Pericardium fibroblast (primary cell): ENCODE data around the gene LY6G6D. TPM values are rescaled to one million over a fixed set of nuclear protein-coding genes. Genes with fewer than 3 reads are reported as not detected.

Experiments used
- total RNA-seq: library from RNA; depleted of rRNA; stranded (reverse); fragments of >200 nt; gene quantifications from 2 replicates; pipeline ENCODE4 v1.2.3, GENCODE V29; 2015

The LY6G6D gene, protein sequence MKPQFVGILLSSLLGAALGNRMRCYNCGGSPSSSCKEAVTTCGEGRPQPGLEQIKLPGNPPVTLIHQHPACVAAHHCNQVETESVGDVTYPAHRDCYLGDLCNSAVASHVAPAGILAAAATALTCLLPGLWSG
- not detected in 2 replicates for total RNA-seq

DNA sequence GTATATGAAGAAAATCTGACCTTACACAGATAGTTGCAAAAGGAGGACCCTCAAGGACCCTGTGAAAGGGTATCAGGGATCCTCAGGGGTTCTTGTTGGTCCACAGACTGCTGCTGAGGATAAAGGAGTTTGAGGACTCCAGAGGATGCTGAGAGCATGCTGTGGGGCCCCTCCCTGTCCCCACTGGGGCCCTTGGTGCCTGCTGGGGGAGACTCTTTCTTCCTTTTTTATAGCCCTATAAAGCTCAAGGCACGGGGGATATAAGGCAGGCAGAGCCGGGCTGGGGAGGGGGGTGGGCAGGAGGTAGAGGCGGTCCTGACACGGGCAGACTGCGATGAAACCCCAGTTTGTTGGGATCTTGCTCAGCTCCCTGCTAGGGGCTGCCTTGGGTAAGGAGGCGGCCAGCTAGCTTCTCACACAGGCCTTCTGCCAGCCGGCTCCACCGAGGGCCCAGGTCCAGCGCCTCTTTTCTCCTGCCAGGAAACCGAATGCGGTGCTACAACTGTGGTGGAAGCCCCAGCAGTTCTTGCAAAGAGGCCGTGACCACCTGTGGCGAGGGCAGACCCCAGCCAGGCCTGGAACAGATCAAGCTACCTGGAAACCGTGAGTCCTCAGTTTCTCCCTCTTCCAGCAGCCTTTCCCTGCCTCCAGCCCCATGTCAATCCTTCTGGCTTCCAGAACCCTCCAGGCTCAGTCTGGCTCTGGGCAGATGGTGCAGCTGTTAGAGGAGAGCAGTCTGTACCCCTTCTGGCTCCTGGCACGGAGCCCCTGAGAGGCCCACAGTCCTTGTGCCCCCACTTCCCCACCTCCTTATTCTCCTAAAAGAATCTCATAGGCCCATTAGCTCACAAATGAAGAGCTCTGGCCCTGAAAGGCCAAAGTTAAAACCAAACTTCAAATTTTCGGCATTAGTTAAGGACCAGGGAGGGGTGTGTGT lies at the start of gene LY6G6D:
LY6G6D (plus strand) TSS at position 327 of the 937 bp plus-strand sequence; CDS start at position 335, 8 bp downstream.

DNA sequence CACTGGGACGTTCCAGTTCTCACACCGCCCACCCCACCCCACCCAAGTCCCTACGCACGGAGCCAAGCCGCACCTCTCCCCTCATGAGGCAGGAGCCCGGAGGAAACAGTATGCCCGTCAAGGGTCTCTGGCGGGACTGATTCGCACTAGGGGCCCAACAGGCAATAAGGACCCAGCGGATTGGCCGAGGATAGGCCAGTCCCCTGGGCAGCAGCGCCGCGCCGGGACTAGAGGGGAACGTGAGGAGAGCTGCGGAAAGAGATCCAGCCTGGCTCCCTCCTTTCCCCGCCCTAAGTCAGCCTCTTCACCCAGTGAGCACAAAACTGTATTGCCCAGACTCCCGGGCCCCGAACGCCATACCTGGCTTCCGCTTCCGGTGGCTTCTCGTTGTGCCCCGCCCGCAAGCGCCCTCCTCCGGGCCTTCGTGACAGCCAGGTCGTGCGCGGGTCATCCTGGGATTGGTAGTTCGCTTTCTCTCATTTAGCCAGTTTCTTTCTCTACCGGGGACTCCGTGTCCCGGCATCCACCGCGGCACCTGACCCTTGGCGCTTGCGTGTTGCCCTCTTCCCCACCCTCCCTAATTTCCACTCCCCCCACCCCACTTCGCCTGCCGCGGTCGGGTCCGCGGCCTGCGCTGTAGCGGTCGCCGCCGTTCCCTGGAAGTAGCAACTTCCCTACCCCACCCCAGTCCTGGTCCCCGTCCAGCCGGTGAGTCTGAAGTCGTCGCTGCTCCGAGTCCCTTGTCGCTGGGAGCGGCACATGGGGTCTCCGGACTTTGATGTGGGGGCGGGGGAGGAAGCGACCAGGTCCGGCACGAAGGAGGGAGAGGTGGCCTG lies 49.4 kb upstream of the LY6G6D start, which contains the start of gene CSNK2B:
CSNK2B (plus strand) TSS at position 580 of the 836 bp plus-strand sequence. CDS start 752 bp downstream, outside the sequence.

DNA sequence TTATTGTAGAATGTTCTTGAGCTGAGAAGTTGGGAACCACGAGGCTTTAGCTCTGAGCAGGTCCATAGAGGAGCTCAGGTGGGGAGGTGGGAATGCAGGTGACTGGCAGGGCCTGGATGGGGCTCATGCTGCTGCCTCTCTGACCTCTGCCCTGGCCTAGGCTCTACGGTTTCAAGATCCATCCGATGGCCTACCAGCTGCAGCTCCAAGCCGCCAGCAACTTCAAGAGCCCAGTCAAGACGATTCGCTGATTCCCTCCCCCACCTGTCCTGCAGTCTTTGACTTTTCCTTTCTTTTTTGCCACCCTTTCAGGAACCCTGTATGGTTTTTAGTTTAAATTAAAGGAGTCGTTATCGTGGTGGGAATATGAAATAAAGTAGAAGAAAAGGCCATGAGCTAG lies 45.5 kb upstream of the LY6G6D start, which contains the start of gene LY6G5B:
LY6G5B (plus strand) TSS at position 301 of the 400 bp plus-strand sequence. CDS start 975 bp downstream, outside the sequence.

DNA sequence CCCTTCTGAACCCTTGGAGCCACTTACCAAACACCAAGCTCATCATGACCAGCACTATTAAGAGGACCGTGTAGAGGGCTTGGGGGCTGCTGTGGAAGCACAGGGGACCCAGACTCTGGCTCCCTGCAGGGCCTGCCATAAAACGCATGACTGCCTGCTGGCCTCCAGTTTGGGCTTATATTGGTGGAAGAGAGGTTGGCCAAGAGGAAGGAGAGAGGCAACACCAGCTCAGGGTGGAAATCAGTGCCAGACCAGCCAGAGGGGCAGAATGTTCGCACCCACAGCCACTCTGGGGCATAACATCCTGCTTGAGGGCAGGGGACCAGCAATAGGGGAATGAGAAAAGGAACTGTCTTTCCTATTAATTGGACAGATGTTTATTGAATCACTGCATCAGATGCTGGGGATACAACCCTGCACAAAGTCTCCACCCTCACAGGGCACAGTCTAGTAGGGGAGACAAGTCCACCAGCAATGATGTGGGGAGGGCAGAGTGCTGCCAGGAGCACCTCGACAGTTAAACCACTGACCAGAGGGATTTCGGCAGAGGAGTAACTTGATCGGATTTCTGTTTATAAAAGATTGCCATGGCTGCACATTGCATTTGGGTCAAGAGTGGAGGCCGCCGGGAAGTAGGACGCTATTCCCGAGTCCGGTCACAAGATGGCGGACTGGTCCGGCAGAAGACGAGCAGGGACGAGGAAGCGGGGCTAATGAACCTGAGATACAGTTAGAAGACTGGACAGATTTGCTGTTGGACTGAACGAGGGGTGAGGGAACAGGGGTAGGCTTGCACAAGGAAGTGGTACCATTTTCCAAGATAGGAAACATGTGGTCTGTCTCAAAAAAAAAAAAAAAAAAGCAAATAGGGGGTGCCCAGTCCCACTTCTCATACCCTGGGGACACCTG lies 34.7 kb upstream of the LY6G6D start, which contains the start of gene LY6G5C:
LY6G5C (minus strand) TSS at position 842 of the 909 bp plus-strand sequence; CDS start at position 148, 694 bp downstream.

DNA sequence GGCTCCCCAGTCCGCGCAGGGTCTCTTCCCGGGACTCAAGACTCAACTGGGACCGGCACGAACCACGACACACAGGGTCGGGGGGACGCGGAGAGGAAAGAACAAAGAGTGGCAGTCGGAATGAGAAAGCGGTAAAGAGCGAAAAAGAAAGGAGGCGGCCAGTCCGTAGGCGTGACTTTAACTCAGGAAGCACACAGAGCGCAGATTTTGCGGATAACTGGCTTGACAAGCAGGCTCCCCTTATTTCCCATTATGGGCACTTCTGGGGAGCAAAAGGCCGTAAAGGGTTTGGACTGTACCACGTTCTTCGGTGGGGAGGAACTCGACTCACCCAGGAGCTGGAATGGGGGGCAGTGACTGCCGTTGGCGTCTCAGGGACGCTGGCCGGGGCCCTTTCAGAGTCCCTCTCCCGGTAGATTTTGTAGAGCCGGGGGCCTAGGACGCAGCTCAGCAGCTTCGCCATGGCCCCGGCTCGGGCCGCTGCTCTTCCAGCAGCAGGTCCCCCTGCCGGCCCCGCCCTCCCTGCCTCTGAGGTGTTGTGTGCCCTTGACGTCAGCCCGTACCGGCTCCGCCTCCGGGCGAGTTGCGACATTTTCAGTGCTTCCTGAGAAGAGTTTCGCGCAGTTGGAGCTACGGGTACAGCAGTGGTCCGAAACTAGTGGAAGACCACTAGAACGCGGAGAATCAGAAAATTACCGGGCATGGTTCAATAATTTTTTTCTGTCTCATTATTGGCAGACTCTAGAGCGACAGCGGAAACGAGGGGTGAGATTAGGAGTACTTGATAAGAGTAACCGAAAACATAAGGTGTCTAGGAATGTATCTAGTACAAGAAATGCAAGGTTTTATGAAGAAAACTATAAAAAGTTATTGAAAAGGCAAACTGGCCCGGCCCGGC lies 12.1 kb upstream of the LY6G6D start, which contains the start of gene ABHD16A:
ABHD16A (minus strand) TSS at position 506 of the 898 bp plus-strand sequence; CDS start at position 463, 43 bp downstream.

DNA sequence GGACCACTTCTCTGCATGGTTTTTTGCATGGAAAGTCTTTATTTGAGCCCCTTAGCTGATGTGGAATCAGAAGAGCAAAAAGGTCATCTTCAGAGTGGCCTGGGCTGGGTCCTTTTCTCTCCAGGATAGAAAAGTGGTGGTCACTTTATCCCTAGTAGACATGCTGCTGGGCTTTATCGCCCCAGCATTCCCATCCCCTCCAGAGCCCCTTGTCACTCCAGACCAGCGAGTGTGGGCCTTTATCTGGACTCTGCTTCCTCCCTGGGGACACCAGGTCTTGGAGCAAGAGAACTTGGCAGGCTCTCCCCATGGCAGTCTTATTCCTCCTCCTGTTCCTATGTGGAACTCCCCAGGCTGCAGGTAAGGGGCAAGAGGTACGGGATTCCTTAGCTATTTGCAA lies 8.5 kb upstream of the LY6G6D start, which contains the start of gene LY6G6F:
LY6G6F (plus strand) TSS at position 268 of the 400 bp plus-strand sequence; CDS start at position 309, 41 bp downstream.

DNA sequence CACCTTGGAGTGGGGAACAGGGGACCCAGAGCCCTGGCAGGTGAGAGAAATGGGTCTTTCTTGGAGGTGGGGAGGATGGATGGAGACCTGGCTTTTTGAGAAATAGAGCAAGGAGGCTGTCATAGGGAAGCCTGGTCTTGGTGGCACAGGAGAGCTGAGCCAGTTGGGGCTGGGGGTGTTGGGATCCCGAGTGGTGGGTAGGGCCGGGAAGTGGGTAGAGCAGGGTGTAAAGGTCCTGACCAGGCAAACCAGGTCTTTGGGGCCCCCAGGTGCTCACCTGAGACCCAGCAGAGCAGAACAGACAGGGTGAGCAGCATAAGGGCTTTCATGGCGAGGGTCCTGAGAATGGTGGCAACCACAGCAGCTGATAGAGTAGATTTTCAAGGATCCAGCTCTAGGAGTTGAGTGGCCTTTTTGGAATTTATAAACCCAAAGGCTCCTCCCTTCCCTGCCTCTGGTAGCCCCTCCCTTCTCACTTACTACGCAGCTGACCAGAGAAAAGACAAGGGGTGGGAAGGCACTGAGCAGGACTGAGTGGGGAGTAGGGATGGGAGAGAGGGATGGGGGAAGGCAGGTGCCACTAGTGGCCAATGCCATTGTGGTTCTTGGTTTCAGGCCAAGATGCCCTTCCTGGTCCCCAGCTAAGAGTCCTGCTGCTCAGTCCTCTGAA lies 6.3 kb downstream of the LY6G6D start, which contains the start of gene LY6G6C:
LY6G6C (minus strand) TSS at position 396 of the 670 bp plus-strand sequence; CDS start at position 329, 67 bp downstream.

DNA sequence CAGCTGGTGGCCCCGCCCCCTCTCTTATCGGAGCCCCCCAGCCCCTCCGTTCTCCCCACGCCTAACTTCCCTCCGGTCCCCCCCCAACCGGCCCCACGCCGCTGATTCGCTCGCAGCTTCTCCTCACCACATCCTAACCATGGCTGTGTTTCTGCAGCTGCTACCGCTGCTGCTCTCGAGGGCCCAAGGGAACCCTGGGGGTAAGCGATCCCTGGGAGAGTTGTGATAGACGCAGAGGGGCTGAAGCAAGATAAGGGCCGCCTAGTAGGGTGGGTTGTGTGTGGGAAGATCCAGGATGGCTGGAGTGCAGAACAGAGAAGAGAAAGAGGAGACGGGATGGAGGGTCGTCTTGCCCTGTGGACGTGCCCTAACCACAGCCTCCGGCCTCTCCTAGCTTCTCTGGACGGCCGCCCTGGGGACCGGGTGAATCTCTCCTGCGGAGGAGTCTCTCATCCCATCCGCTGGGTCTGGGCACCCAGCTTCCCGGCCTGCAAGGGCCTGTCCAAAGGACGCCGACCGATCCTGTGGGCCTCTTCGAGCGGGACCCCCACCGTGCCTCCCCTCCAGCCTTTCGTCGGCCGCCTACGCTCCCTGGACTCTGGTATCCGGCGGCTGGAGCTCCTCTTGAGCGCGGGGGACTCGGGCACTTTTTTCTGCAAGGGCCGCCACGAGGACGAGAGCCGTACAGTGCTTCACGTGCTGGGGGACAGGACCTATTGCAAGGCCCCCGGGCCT lies 8.3 kb downstream of the LY6G6D start, which contains the start of gene MPIG6B:
MPIG6B (plus strand) TSS at position 129 of the 735 bp plus-strand sequence; CDS start at position 140, 11 bp downstream.

DNA sequence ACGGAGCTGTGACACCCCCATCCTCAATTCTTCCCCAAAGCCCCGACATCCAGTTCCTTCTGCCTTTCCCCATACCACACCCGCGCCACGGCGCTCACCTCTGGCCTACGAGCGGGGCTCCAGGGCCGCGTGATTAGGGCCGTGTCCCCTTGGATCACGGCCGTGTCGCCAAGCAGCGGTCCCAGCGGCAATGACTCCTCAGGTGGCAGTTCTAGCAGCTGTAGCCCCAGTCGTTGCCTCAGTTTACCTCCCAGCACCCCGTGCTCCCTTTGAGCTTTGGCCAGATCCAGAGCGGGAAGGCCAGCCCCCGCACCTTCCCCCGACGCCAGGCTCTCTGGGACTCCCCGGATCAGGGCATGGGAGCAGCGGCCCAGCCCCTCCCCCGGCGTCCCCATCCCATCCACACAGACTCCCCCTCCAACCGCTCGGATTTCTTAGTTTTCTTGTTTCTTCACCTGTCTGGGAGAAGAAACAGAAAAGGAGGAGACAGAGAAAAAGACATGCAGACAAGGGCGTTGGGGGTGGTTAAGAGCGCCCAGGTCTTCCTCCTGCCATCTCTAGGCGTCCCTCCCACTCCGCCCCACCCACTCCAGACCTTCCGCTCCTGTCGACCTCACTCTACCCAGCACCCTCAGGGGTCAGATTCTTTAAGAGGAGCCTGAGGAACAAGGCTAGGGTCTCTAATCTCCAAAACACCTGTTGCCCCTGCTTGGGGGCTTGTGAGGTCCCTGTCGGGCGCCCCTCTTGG lies 13.8 kb downstream of the LY6G6D start, which contains the start of gene DDAH2:
DDAH2 (minus strand) TSS at position 533 of the 748 bp plus-strand sequence; CDS start at position 395, 138 bp downstream.

DNA sequence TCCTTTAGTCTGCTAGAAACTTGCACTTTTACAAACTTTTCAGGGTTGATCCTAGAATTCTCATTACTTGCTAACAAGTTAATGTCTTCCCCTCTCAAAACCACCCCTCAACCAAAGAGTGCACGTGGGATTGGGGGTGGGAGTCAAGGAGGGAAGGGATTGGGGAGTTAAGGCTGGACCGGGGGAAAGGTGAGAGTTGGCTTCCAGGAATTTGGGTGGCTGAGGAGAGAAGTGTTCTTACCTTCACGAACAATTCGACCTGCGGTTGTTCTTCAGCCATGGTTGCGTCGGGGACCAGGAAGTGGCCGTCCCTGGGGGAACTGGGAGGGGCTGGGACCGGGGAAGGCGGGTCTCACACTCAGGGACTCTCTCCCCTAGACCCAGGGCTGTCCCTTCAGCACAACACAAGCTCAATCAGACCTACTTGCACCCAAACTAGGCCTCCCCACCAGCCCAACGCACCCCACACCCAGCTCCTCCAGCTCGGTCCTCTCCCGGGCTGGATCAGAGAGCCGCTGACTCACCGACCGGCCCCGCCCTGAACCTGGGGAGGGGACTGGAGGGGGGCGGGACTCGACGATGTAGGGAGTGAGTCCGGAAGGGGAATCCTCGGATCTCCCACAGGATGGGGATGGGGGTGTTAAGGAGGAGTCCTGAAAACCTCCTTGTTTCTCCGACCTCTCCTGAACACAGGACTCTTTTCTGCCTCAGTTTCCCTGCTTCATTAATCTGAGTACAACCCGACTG lies 21.0 kb downstream of the LY6G6D start, which contains the start of gene CLIC1:
CLIC1 (minus strand) TSS at position 510 of the 747 bp plus-strand sequence; CDS start at position 280, 230 bp downstream.

DNA sequence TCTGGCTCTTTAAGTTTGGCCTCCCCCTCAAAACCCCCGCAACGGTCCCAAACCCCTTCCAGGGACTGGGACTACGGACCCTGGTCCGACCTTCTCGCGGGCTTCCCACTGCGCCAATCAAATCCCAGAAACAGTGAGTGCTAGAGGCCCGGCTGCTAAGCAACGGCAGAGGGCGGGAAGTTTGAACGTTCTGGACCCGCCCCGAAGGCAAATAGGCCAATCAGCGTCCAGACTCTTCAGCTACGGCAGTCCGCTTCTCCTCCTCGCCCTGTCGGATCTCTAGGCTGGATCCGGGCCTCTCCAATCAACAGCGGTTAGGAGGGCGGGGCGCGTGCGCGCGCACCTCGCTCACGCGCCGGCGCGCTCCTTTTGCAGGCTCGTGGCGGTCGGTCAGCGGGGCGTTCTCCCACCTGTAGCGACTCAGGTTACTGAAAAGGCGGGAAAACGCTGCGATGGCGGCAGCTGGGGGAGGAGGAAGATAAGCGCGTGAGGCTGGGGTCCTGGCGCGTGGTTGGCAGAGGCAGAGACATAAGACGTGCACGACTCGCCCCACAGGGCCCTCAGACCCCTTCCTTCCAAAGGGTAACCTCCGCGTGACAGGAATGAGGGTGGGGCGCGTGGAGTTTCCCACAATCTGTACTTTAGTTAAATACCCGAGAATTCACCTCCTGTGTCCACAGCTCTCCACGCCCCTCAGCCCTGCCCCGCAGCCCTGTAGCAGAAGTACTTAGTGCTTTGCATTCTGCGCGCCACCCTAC lies 24.7 kb downstream of the LY6G6D start, which contains the start of gene MSH5:
MSH5 (plus strand) TSS at position 367 of the 758 bp plus-strand sequence. CDS start 462 bp downstream, outside the sequence.

DNA sequence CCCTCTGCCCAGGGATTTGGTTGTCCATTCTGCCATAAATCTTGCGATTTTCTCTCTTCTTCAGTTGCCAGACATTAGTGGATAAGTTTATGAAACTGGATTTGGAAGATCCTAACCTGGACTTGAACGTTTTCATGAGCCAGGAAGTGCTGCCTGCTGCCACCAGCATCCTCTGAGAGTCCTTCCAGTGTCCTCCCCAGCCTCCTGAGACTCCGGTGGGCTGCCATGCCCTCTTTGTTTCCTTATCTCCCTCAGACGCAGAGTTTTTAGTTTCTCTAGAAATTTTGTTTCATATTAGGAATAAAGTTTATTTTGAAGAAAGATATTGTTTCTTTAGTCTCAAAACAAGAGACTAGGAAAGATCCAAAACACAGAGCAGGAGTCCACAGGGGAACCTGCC lies 47.2 kb downstream of the LY6G6D start, which contains the start of gene SAPCD1:
SAPCD1 (plus strand) TSS at position 301 of the 400 bp plus-strand sequence. CDS start 399 bp downstream, outside the sequence.

